Measurements from ENCODE around the gene RELT. TPM values are rescaled to one million over a fixed set of nuclear protein-coding genes. Genes with fewer than 3 reads are reported as not detected.
A peak's percentile ranks its signal among the peaks of the same experiment; 100 is the strongest.

RELT gene
- total and polyA plus RNA-seq, 2 of the 13 experiments (the other 11 are each of a cell fraction or from before 2014, with no cell fraction given), result 2.5 to 4.7 TPM

- Histone ChIP-seq H3K4me3 (replicated peaks in 1 of 3; ENCODE audit: insufficient read depth in 1 of 3, low read depth in 2 of 3, low read length in 3 of 3) (no peak overlapping the region), H3K79me2 (ENCODE audit: insufficient read depth, low read length) (peaks cover 13% of the 10 kb centered on the region), H3K4me2 (ENCODE audit: low read depth, low read length) (no peak overlapping the region), H3K36me3 (replicated peaks in 1 of 2; ENCODE audit: control insufficient read depth in 1 of 2, insufficient read depth in 2 of 2, low read length in 2 of 2) (no peaks in the 10 kb centered on the region), H3K9ac (ENCODE audit: insufficient read depth, low read depth, low read length) (no peak overlapping the region), H3K9me3 (ENCODE audit: low read length) (no peaks in the 10 kb centered on the region), H2AFZ (ENCODE audit: low read length) (no peak overlapping the region), H3K4me1 (ENCODE audit: insufficient read depth, low read length) (peaks cover 21% of the 10 kb centered on the region), H3K27ac (ENCODE audit: extremely low read length, insufficient read depth, low read length) (no peak overlapping the region), H4K20me1 (ENCODE audit: insufficient read depth, low read length) (no peaks in the 10 kb centered on the region), H3K27me3 (ENCODE audit: control insufficient read depth in 1 of 2, insufficient read depth in 2 of 2, low read length in 2 of 2) (no peaks in the 10 kb centered on the region)
- peak; percentile 89 for TF ChIP-seq ZSCAN22 (CRISPR knock-in tag; IDR thresholded peaks at IDR 0.05)
- peak; percentile 28; the same call in 1 of the 2 replicates for TF ChIP-seq ZBTB33 (CRISPR knock-in tag; IDR thresholded peaks at IDR 0.05)
- TF ChIP-seq ZNF101 (CRISPR knock-in tag; IDR thresholded peaks at IDR 0.05; ENCODE audit: borderline replicate concordance, low read depth), result no peak
- TF ChIP-seq, protein P1, sequence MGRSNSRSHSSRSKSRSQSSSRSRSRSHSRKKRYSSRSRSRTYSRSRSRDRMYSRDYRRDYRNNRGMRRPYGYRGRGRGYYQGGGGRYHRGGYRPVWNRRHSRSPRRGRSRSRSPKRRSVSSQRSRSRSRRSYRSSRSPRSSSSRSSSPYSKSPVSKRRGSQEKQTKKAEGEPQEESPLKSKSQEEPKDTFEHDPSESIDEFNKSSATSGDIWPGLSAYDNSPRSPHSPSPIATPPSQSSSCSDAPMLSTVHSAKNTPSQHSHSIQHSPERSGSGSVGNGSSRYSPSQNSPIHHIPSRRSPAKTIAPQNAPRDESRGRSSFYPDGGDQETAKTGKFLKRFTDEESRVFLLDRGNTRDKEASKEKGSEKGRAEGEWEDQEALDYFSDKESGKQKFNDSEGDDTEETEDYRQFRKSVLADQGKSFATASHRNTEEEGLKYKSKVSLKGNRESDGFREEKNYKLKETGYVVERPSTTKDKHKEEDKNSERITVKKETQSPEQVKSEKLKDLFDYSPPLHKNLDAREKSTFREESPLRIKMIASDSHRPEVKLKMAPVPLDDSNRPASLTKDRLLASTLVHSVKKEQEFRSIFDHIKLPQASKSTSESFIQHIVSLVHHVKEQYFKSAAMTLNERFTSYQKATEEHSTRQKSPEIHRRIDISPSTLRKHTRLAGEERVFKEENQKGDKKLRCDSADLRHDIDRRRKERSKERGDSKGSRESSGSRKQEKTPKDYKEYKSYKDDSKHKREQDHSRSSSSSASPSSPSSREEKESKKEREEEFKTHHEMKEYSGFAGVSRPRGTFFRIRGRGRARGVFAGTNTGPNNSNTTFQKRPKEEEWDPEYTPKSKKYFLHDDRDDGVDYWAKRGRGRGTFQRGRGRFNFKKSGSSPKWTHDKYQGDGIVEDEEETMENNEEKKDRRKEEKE (IDR thresholded peaks at IDR 0.05), result no peak
- no peak for TF ChIP-seq ZNF256 (CRISPR knock-in tag; conservative IDR thresholded peaks at IDR 0.05)
- no peak for TF ChIP-seq ZFAT (CRISPR knock-in tag; conservative IDR thresholded peaks at IDR 0.05)
- no peak for TF ChIP-seq NBN (conservative IDR thresholded peaks at IDR 0.05)
- no peak for TF ChIP-seq ZNF550 (CRISPR knock-in tag; IDR thresholded peaks at IDR 0.05; ENCODE audit: borderline replicate concordance)
- no peak for TF ChIP-seq MXD3 (CRISPR knock-in tag; IDR thresholded peaks at IDR 0.05)
- intact Hi-C loops (cut with micrococcal nuclease; ENCODE audit: unreplicated experiment) (no loop called here), in situ Hi-C loops (cut with HindIII; ENCODE audit: extremely low pct_ligation_motif_present, low pct_unique_long_range_greater_than_20kb) (no loop called here)
- ATAC-seq, result no peak
- 96% methylated on average over 9 of the region's 9 CpGs for WGBS (ENCODE audit: low lambda C conversion rate)
- ChIA-PET CTCF (ENCODE audit: low intra/inter-chr PET ratio, low total read pairs) (no interaction called here), POLR2A (interaction anchor here (1.1 kb wide), 1 partner anchor 76 kb away, joined by 4 read pairs; no protein-coding TSS in a partner anchor)
- no peak for FAIRE-seq
- BruUV-seq (replicated peaks), result no TSS peak
- no peak for DNase-seq (ENCODE audit: low spot score)
Measured at GRCh38 chr11:73383249-73384124, 7.3 kb downstream of the RELT start.
